Femur (tissue), 1 donor: Measurements from ENCODE around the gene BATF.

Experiments
- DNase-seq: peaks from one replicate; pipeline ENCODE4 v3.0.0-alpha.2; 2017

BATF gene

DNA sequence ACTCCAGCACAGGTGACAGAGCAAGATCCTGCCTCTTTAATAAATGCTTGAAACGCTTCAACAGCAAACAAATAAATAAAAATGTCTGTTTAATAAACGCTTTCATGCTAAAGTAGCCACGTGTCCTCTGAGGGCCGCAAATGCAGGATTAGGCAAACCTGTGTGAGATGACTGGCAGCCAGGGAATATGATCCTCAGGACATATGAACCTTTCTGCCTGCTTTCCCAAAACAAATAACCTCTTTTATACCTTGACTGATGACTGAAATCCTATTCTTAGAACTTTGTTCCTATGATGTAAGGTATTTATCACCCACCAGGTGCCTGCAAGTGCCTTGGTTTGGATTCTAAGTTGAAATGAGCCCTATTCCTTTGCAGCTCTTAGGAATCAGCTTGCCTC is 41.7 kb downstream of the BATF start:
- DNase-seq, result no peak

DNA sequence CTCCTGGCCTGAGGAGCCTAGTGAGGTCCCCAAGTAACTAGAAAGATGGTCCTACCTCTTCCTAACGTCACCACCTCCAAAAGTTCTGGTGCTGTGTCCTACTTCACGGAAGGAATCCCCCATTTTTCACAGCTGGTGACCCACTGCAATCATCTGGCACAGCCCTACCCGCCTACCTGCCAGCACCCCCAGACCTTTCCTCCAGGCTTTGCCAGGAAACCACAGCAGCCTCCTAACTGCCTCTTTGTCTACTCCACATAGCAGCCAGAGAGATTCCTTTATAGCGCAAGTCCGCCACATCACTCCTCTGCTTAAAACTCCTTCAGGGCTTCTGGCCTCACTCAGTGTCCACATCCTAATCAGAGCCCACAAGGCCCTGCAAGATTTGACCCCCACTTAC is 42.8 kb downstream of the BATF start:
- DNase-seq, result no peak

GRCh38 chr14:75566321-75566720 is 44.1 kb downstream of the BATF start:
- DNase-seq, result no peak

GRCh38 chr14:75566752-75567151 is 44.5 kb downstream of the BATF start:
- no peak for DNase-seq

DNA sequence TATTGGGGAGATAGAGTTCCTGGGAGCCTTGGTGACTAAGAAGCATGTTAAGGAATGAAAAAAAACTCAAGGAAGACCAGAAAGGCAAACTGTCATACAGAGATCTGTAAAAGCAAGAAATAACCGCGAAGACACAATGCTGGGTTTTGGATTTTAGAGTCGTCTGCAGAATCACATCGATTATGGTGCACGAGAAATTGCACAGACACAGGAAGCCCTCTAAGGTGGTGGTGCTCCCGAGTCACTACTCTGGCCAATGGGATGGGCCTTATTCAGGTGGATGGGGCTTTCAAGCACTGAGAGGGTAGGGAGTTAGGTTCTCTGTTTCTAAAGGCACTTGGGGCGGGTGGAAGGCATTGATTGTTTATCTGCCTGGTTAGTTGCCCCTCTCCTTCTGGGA is 45.9 kb downstream of the BATF start:
- no peak for DNase-seq

DNA sequence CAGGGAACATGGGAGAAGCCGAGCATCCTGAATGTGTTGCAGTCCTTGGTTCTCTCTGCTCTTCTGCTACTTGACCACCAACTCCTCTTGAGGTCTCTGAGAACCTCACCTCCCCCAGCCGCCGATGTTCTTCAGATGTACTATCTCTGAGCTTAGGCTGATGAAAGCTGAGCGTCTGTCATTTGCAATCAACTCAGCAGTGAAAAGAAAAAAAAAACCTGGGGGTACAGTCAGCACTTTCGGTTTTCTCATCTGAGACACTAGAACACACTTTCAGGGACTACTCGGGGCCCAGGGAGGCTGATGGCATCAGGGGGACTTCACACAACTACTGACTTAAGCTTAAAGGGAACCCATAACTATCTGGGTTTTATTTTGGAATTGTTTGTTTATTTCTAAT is 46.5 kb downstream of the BATF start:
- DNase-seq, result no peak

DNA sequence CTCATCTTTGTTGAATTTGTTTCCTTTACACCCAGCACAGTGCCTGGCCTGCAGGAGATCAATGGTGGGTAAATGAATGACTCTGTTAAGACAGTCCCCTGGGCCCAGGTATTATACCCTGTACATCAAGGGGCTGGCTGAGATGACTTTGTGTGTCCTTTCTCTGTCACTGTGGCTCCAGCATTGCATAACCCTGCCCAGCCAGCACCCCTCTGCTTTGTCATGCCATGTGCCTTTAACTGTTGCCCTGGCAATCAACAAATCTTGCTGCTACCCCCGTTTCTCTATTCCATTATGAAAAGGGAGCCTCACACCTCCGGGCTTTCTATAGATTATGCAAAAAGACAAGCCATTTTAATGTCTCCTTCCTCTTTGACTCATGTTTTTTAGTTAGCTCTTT is 48.5 kb downstream of the BATF start:
- DNase-seq, result no peak

GRCh38 chr14:75572104-75572503 is 49.8 kb downstream of the BATF start:
- no peak for DNase-seq

DNA sequence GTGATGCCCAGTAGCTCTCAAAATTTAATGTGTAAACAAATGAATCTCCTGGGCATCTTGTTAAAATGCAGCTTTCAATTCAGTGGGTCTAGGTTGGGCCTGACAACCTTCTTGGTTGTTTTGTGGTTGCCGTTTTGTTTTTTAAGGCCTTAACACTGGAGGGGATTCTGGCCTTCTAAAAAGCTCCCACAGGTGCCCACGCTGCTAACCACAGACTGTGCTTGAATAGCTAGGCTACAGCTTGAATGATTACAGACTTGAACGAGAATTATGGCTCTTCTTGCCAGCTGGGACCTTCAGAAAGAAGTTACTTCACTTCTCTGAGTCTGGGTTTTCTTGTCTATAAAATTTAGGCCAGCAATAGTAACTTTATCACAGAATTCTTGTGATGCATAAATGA is 54.8 kb downstream of the BATF start:
- DNase-seq, result no peak

DNA sequence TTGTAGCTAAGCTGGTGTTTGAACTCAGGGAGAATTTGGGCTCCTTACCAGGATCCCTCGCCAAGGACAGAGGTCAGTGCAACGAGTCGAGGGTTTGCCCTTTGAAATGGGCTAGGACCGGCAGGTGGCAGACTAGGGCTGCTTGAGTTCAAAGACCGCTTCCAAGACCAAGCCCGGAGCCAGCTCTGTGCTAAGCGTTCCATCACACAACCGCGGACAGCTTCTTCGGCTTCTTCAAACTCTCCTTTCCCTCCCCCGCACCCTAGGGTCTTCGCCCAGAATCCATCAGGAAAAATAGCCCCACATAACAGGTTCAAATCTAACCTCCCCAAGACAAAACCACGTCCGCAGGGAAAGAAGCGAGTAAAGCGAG is 55.4 kb downstream of the BATF start:
- DNase-seq, result peak; percentile 89

GRCh38 chr14:75578102-75578785 is 56.0 kb downstream of the BATF start, which contains the start of gene FLVCR2:
Gene FLVCR2, plus strand, starts transcription at chr14:75578620. Its CDS starts 353 bp downstream, at chr14:75578973.
- DNase-seq, result peak; percentile 88

DNA sequence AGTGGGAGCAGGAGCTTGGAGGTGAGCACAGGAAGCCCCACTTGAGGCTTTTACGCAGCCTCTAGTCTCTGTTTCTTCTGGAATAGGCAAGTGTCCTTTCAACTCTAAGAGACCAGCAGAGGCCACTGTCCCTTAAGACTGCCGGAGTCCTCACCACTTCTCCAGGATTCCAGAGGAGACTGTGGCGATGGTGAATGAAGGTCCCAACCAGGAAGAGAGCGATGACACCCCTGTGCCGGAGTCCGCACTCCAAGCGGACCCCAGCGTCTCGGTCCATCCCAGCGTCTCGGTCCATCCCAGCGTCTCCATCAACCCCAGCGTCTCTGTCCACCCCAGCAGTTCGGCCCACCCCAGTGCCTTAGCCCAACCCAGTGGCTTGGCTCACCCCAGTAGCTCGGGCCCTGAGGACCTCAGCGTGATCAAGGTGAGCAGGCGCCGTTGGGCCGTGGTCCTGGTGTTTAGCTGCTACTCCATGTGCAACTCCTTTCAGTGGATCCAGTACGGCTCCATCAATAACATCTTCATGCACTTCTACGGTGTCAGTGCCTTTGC is 56.6 kb downstream of the BATF start:
- no peak for DNase-seq

DNA sequence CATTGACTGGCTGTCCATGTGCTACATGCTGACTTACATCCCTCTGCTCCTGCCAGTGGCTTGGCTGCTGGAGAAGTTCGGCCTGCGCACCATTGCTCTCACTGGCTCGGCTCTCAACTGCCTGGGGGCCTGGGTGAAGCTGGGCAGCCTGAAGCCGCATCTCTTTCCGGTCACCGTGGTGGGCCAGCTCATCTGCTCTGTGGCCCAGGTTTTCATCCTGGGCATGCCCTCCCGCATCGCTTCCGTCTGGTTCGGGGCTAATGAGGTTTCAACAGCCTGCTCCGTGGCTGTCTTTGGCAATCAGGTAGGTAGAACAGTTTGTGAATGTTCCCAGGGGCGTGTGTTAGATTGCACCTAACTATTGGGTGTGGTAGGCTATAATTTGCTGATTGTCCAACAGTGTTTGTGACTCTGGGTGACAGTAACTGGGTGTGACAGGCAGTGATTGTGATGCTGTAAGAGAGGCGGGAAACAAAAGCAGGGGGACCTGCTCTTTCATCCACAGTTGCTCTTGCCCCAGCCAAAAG is 57.1 kb downstream of the BATF start:
- DNase-seq, result no peak

DNA sequence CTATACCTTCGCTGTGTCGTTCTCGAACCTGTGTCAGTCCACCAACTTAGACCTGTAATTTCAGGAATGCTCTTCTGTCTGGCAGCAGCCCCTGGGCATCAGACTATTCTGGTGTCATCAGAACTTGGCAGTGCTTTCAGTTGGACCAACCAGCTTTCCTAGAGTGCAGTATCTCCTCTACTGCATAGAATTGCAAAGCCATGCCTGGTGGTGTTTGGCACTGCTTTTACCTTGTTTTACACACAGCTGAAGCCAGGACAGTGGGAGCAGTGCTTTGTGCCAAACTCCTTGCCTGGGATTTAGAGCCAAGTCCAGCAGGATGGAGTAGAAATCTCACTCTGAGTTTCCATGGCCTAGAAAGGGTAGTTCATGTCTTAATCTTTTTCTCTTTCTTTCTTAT is 57.6 kb downstream of the BATF start:
- DNase-seq, result peak; percentile 46

DNA sequence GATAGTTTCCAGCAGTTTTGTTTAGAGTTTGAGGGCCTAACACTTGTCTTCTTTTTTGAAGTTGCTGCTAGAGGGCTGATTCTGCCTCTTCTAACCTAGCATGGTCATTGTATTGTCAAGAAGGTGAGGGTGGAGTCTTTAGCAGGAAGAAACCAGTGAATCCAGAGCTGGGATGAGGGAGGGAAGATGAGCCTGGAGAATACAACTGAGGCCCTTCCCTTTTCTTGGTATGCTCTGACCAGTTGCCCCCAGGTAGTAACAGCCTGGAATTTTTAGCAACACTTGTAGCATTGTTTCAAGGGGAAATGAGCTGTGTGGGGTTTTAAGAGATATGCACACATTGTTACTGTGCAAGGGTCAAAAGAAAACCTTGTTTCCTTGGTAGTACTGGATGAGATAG is 65.1 kb downstream of the BATF start:
- DNase-seq, result no peak

DNA sequence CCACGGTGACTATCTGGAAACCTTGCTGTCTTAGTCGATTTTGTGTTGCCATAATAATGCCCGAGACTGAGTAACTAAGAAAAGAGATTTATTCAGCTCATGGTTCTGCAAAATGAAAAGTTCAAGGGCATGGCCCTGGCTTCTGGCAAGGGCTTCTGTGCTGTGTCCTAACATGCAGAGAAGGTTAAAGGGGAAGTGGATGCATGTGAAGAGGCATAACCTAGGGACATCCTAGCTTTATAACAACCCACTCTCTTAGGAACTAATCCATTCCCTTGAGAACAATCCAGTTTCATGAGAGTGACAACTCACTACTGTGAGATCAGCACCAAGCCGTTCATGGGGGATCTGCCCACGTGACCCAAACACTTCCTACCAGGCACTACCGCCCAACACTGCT is 67.7 kb downstream of the BATF start:
- no peak for DNase-seq

DNA sequence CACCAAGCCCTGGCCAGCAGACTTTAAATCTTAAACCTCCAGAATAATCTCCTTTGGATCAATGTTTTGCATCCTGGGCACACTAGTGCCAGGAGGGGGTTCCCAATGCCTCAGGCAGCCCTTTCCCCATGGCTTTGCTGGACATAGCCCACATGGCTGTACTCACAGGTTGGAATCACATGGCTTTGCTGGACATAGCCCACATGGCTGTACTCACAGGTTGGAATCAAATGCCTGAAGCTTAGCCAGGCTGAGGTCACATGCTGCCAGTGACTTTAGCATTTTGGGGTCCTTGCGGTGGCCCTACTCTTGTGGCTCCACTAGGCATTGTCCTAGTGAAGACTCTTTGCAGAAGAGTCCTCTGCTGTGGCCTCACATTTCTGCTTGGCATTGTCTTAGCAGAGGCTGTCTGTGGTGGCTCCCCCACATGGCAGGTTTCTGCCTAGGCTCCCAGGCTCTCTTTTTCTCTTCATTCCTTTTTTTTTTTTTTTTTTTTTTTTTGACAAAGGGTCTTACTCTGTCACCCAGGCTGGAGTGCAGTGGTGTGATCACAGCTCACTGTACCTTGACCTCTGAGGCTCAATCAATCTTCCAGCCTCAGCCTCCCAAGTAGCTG is 69.2 kb downstream of the BATF start:
- DNase-seq, result no peak

DNA sequence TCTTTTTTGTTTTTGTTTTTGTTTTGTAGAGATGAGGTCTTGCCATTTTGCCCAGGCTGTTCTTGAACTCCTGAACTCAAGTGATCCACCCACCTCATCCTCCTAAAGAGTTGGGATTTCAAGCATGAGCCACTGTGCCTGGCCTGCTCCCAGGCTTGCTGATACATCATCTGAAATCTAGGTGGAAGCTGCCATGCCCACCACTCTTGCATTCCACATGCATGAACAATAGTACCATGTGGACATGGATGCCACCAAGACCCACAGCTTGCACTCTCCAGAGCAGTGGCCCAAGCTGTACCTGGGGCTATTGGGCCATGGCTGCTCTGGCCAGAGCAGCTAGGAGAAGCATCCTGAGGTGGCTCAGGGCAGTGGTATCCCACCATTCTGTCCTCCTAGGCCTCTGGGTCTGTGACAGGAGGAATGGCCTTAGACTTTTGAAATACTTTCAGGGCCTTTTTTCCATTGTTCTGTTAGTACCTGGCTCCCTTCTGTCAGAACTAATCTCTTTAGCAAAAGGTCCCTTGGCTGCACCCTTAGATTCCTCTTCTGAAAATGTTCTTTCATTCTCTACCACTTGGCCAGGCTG is 69.8 kb downstream of the BATF start:
- DNase-seq, result no peak

- DNase-seq, result no peak
Measured at GRCh38 chr14:75595226-75595625, 73.0 kb downstream of the BATF start.
